ENCODE measurements around the gene PNISR. TPM values are rescaled to one million over a fixed set of nuclear protein-coding genes. Genes with fewer than 3 reads are reported as not detected.
A peak's percentile ranks its signal among the peaks of the same experiment; 100 is the strongest.

PNISR gene
- total RNA-seq, 1 donor from 2014 or later, result 149 TPM

- no peak for DNase-seq
- Mint-ChIP-seq H3K36me3 (ENCODE audit: unreplicated experiment) (no peaks in the 10 kb centered on the region), H3K27ac (ENCODE audit: unreplicated experiment) (no peak overlapping the region), H3K27me3 (ENCODE audit: unreplicated experiment) (peaks cover 5% of the 10 kb centered on the region), H3K9me3 (ENCODE audit: unreplicated experiment) (peaks cover 14% of the 10 kb centered on the region), H3K4me3 (ENCODE audit: unreplicated experiment) (no peak overlapping the region), H3K4me1 (ENCODE audit: low read depth, unreplicated experiment) (peaks cover 27% of the 10 kb centered on the region)
- TF ChIP-seq CTCF (IDR thresholded peaks at IDR 0.05; ENCODE audit: partially characterized antibody, unreplicated experiment), result no peak
Observed at GRCh38 chr6:99427988-99428387, 2.9 kb upstream of the PNISR start.

GRCh38 chr6:99426451-99426757 lies 1.3 kb upstream of the PNISR start:
- Mint-ChIP-seq H3K4me3 (ENCODE audit: unreplicated experiment) (peak overlapping the region; percentile 93), H3K9me3 (ENCODE audit: unreplicated experiment) (peaks cover 14% of the 10 kb centered on the region), H3K36me3 (ENCODE audit: unreplicated experiment) (no peaks in the 10 kb centered on the region), H3K27me3 (ENCODE audit: unreplicated experiment) (peaks cover 5% of the 10 kb centered on the region), H3K27ac (ENCODE audit: unreplicated experiment) (peak overlapping the region; percentile 99), H3K4me1 (ENCODE audit: low read depth, unreplicated experiment) (peaks cover 28% of the 10 kb centered on the region)
- no peak for TF ChIP-seq CTCF (IDR thresholded peaks at IDR 0.05; ENCODE audit: partially characterized antibody, unreplicated experiment)
- no peak for DNase-seq

- peak; percentile 77 for DNase-seq
- H3K36me3 Mint-ChIP-seq (ENCODE audit: unreplicated experiment), result no peaks in the 10 kb centered on the region
- peak overlapping the region; percentile 99 for H3K27ac Mint-ChIP-seq (ENCODE audit: unreplicated experiment)
- peaks cover 5% of the 10 kb centered on the region for H3K27me3 Mint-ChIP-seq (ENCODE audit: unreplicated experiment)
- peaks cover 14% of the 10 kb centered on the region for H3K9me3 Mint-ChIP-seq (ENCODE audit: unreplicated experiment)
- TF ChIP-seq CTCF (IDR thresholded peaks at IDR 0.05; ENCODE audit: partially characterized antibody, unreplicated experiment), result peak; percentile 21
- peak overlapping the region; percentile 93 for H3K4me3 Mint-ChIP-seq (ENCODE audit: unreplicated experiment)
- peaks cover 33% of the 10 kb centered on the region for H3K4me1 Mint-ChIP-seq (ENCODE audit: low read depth, unreplicated experiment)
Observed at GRCh38 chr6:99425647-99426450, 741 bp upstream of the PNISR start.

GRCh38 chr6:99424022-99424421 lies 1.1 kb downstream of the PNISR start:
- peaks cover 12% of the 10 kb centered on the region for H3K9me3 Mint-ChIP-seq (ENCODE audit: unreplicated experiment)
- peak overlapping the region; percentile 56 for H3K27ac Mint-ChIP-seq (ENCODE audit: unreplicated experiment)
- peaks cover 5% of the 10 kb centered on the region for H3K27me3 Mint-ChIP-seq (ENCODE audit: unreplicated experiment)
- TF ChIP-seq CTCF (IDR thresholded peaks at IDR 0.05; ENCODE audit: partially characterized antibody, unreplicated experiment), result no peak
- DNase-seq, result no peak
- peaks cover 35% of the 10 kb centered on the region for H3K4me1 Mint-ChIP-seq (ENCODE audit: low read depth, unreplicated experiment)
- H3K36me3 Mint-ChIP-seq (ENCODE audit: unreplicated experiment), result no peaks in the 10 kb centered on the region
- H3K4me3 Mint-ChIP-seq (ENCODE audit: unreplicated experiment), result peak overlapping the region; percentile 93

GRCh38 chr6:99422912-99423311 lies 2.2 kb downstream of the PNISR start:
- H3K4me3 Mint-ChIP-seq (ENCODE audit: unreplicated experiment), result peak overlapping the region; percentile 93
- peaks cover 33% of the 10 kb centered on the region for H3K4me1 Mint-ChIP-seq (ENCODE audit: low read depth, unreplicated experiment)
- H3K36me3 Mint-ChIP-seq (ENCODE audit: unreplicated experiment), result no peaks in the 10 kb centered on the region
- peaks cover 10% of the 10 kb centered on the region for H3K9me3 Mint-ChIP-seq (ENCODE audit: unreplicated experiment)
- peaks cover 5% of the 10 kb centered on the region for H3K27me3 Mint-ChIP-seq (ENCODE audit: unreplicated experiment)
- TF ChIP-seq CTCF (IDR thresholded peaks at IDR 0.05; ENCODE audit: partially characterized antibody, unreplicated experiment), result no peak
- H3K27ac Mint-ChIP-seq (ENCODE audit: unreplicated experiment), result no peak overlapping the region
- DNase-seq, result no peak

Data from glutamatergic neuron (in vitro differentiated cells).